Chondrocyte (in vitro differentiated cells): ENCODE results near the gene OLIG3. TPM values are rescaled to one million over a fixed set of nuclear protein-coding genes. Genes with fewer than 3 reads are reported as not detected.

Source experiments
- DNase-seq: peaks from one replicate; pipeline ENCODE4 v3.0.0; 2021; ENCODE audit warnings: mixed read lengths, low spot score
- H3K27ac Mint-ChIP-seq: one replicate; pipeline ENCODE4 v1.8.0; 2021; ENCODE audit warnings: mild to moderate bottlenecking, moderate library complexity, mixed read lengths; ENCODE audit not compliant: unreplicated experiment
- H3K27me3 Mint-ChIP-seq: 2 replicates; pipeline ENCODE4 v1.8.0; 2021; ENCODE audit warnings: low read depth, mixed read lengths
- H3K36me3 Mint-ChIP-seq: 2 replicates; pipeline ENCODE4 v1.8.0; 2021; ENCODE audit warnings: low read depth, mixed read lengths
- H3K4me1 Mint-ChIP-seq: 2 replicates; pipeline ENCODE4 v1.8.0; 2021; ENCODE audit warnings: low read depth, mild to moderate bottlenecking, mixed read lengths
- H3K4me3 Mint-ChIP-seq: one replicate; pipeline ENCODE4 v1.8.0; 2021; ENCODE audit warnings: mild to moderate bottlenecking, moderate library complexity, mixed read lengths; ENCODE audit not compliant: unreplicated experiment
- H3K9me3 Mint-ChIP-seq: 2 replicates; pipeline ENCODE4 v1.8.0; 2021; ENCODE audit warnings: low read depth, mixed read lengths
- long read RNA-seq: library from polyadenylated mRNA; stranded (forward); transcript quantifications from one replicate; pipeline ENCODE4 v2.0.0, GENCODE V29; 2021
- total RNA-seq: library from RNA; stranded (reverse); gene quantifications from 3 replicates; pipeline ENCODE4 v1.2.1, GENCODE V29; 2021
- TF ChIP-seq, protein P1 (sequence below): fragments of 200-600 bp; sonication (generic); IDR thresholded peaks from 2 replicates; pipeline ENCODE4 v1.5.0; 2021; ENCODE audit warnings: antibody characterized with exemption, mild to moderate bottlenecking, moderate library complexity

OLIG3 gene
- not detected in 3 replicates for total RNA-seq
- long read RNA-seq: 0 reads

DNA sequence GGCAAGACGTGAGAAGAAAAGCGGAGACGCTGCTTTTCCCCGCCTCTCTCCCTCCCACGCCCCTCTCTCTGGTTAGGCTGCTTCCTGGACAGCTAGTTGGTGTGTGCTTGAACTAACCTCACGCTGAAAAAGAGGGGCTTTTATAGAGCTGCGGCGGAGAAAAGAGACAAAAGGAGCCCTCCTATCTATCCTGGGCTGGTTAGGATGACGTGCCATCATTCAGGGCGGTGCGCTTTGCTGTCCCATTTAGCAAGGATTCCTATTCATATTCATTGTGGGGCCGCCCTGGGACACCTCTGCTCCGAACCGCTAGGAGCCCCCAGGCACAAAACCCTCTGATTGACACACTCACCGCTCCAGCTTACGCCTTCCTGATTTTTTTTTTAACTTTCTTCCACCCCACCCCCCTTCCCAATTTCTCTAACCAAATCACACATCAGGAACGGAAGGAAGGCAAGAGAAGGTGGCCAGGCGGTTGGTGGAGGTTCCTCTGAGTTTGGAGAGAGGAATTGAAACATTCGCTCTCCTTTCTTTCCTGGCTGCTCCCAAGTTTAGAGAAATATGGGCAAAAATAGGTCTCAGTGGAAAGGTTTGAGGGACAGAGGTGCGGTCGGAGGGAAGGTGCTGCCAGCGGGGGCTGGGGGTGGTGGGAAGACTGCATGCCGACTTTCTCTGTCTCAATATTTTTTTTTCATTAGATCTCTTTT, at the start of gene OLIG3:
Gene OLIG3 (minus strand): TSS at position 114 of the 707 bp plus-strand sequence. CDS start 224 bp downstream, outside the sequence.
- TF ChIP-seq, protein P1, sequence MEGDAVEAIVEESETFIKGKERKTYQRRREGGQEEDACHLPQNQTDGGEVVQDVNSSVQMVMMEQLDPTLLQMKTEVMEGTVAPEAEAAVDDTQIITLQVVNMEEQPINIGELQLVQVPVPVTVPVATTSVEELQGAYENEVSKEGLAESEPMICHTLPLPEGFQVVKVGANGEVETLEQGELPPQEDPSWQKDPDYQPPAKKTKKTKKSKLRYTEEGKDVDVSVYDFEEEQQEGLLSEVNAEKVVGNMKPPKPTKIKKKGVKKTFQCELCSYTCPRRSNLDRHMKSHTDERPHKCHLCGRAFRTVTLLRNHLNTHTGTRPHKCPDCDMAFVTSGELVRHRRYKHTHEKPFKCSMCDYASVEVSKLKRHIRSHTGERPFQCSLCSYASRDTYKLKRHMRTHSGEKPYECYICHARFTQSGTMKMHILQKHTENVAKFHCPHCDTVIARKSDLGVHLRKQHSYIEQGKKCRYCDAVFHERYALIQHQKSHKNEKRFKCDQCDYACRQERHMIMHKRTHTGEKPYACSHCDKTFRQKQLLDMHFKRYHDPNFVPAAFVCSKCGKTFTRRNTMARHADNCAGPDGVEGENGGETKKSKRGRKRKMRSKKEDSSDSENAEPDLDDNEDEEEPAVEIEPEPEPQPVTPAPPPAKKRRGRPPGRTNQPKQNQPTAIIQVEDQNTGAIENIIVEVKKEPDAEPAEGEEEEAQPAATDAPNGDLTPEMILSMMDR: no peak
- Mint-ChIP-seq H3K4me1 (peaks cover 31% of the 10 kb centered on the region), H3K4me3 (no peak within 1 kb of the TSS), H3K9me3 (no peaks in the 10 kb centered on the region), H3K36me3 (peaks cover 6% of the 10 kb centered on the region), H3K27ac (no peak within 1 kb of the TSS), H3K27me3 (peaks cover 93% of the 10 kb centered on the region)
- DNase-seq: no peak

DNA sequence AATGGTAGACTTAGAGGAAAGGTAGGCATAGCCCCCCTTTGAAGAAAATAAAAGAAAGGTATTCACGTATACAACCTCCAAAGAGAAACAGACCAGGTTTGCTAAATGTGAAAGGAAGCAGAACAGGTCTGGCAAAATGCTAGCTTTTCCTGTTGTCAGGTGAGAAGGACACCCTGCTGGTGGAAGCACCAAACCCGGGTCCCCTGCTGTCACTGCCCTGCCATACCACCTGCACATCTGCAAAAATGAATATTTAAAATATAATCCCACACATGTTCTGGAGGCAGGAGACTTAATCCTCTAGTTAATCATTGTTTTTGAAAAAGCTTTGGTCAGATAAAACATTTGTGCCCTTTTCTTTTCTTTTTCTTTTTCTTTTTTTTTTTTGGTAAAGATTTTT, 48.9 kb upstream of the OLIG3 start:
- Mint-ChIP-seq H3K4me1 (no peaks in the 10 kb centered on the region), H3K4me3 (no peak overlapping the region), H3K9me3 (no peaks in the 10 kb centered on the region), H3K27ac (no peak overlapping the region), H3K36me3 (no peaks in the 10 kb centered on the region), H3K27me3 (peaks cover 20% of the 10 kb centered on the region)
- TF ChIP-seq, protein P1: no peak
- no peak for DNase-seq

DNA sequence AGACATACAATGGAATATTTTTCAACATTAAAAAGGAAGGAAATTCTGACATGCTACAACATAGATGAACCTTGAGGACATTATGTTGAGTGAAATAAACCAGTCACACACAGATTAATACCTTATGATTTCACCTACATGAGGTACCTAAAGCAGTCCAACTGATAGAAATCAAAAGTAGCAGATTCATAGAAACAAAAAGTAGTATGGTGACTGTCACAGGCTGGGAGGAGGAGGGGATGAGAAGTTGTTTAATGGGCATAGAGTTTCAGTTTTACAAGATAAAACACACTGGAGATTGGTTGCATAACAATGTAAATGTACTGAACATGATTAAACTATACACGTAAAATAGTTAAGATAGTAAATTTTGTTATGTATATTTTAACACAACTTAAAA, 48.5 kb upstream of the OLIG3 start:
- DNase-seq: no peak
- H3K9me3 Mint-ChIP-seq: no peaks in the 10 kb centered on the region
- H3K27ac Mint-ChIP-seq: no peak overlapping the region
- H3K36me3 Mint-ChIP-seq: no peaks in the 10 kb centered on the region
- H3K27me3 Mint-ChIP-seq: peaks cover 19% of the 10 kb centered on the region
- TF ChIP-seq, protein P1: no peak
- H3K4me1 Mint-ChIP-seq: no peaks in the 10 kb centered on the region
- H3K4me3 Mint-ChIP-seq: no peak overlapping the region

DNA sequence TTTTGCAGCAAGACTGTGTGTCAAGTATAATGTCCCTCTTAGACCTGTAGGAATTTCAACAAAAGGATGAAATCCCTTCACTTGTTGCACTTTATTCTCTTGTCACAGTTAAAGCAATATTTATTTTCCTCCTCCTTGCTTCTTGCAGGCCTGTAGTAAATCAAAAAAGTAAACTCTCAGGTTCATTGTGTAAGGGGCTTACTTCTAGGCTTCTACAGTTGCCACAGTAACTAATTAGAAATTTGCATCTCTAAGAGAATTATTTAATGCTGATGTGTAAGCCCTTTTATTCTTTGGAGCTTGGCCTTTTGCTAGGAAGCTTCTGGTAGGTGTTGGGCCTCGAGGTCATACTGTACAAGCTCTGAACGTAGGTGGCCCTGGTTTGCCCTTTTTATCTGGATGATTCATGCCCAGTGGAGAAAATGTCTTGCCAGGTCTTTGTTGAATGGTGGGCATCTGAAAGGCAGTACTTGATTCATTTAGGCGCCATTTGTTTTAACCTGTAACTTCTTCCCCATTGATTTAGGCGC, 47.4 kb upstream of the OLIG3 start:
- H3K36me3 Mint-ChIP-seq: no peaks in the 10 kb centered on the region

DNA sequence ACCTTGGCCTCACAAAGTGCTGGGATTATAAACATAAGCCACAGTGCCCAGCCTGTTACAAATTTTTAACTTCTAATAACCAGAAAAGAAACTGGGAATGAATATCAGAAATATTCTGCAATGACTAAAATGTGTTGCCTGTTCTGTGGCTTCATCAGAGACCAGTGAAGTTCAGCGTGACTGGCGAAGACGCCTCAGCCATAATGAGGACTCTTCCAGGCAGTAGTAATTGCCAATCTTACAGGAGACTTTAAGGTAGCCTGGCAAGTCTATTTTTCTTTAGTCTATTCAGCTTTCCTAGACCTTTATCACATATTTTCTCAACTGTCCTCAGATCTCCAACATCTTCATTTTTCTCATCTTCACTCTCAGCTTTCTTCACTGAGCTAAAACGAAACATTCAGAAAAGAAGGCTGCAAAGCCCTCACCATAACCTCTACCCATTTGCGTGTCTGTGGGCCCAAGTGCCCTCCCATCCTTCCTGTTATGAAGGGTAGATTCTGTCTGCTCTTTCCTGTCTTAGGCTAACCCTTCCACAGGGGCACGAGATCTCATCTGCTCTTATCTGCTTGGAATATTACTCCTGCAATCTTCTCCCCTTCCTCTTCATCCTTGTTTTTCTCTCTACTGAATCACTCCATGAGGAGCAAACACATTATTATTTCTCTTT, 42.0 kb upstream of the OLIG3 start:
- no peak overlapping the region for H3K27ac Mint-ChIP-seq
- no peaks in the 10 kb centered on the region for H3K4me1 Mint-ChIP-seq
- no peak overlapping the region for H3K4me3 Mint-ChIP-seq

More for the DNA sequence above, 47.4 kb upstream of the OLIG3 start:
- no peak overlapping the region for H3K27ac Mint-ChIP-seq
- H3K4me1 Mint-ChIP-seq: no peaks in the 10 kb centered on the region
- H3K27me3 Mint-ChIP-seq: peaks cover 19% of the 10 kb centered on the region
- no peak overlapping the region for H3K4me3 Mint-ChIP-seq
- TF ChIP-seq, protein P1: no peak
- no peaks in the 10 kb centered on the region for H3K9me3 Mint-ChIP-seq
- no peak for DNase-seq

More for the DNA sequence above, 42.0 kb upstream of the OLIG3 start:
- TF ChIP-seq, protein P1: no peak
- Mint-ChIP-seq H3K36me3 (no peaks in the 10 kb centered on the region), H3K9me3 (no peaks in the 10 kb centered on the region), H3K27me3 (peaks cover 23% of the 10 kb centered on the region)
- no peak for DNase-seq
